A673 (cell line): ENCODE results near the gene BARX2.

Source experiments
- CTCF ChIP-seq: fragments of 300-800, 200-600 bp; sonication (generic); conservative IDR thresholded peaks from 2 replicates; pipeline ENCODE4 v1.5.1; 2017; ENCODE audit warnings: low read depth, mild to moderate bottlenecking, antibody characterized with exemption, low read length, moderate library complexity, mixed read lengths
- EZH2 ChIP-seq: fragments of 200-600 bp; sonication (generic); IDR thresholded peaks from 2 replicates; pipeline ENCODE4 v1.6.1; 2017; ENCODE audit warnings: borderline replicate concordance, low read depth, mild to moderate bottlenecking, mixed read lengths, antibody characterized with exemption, low read length; ENCODE audit not compliant: poor library complexity, severe bottlenecking

DNA sequence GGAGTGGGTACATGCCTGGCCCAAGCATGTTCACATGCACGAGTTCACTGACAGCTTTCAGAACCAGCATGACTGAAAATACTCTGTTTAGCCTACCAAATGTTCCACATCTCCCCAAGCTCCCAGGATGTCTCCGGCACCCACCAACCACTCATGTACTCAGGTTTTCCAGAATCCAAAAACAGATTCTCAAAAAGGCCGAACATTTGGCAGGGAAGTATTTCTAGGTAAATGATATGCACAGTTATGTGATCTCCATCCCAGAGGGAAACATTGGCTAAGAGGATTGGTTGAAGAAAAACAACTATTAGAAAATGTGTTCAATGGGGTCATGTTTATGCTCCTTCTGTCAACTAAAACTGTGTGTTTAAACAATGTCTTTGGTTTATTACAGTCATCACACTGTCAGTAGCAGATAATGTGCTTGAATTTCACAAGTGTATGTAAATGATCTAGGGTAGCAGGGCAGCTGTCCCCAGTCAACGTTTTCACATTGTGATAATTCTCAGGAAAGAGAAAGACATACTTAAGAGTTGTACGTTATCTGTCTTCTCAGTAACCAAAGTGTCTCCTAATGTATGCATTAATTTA is 52.3 kb downstream of the BARX2 start:
- TF ChIP-seq CTCF (no peak), EZH2 (no peak)
